Stimulated activated CD4-positive, alpha-beta T cell treated with anti-CD3 and anti-CD28 coated beads, Interleukin-4, amount 100 ng/mL, for 24 hours (primary cell): ENCODE results near the gene PDGFB.

Experiments
- DNase-seq: peaks from one replicate; pipeline ENCODE4 v3.0.0-alpha.2; 2020

Gene PDGFB

DNA sequence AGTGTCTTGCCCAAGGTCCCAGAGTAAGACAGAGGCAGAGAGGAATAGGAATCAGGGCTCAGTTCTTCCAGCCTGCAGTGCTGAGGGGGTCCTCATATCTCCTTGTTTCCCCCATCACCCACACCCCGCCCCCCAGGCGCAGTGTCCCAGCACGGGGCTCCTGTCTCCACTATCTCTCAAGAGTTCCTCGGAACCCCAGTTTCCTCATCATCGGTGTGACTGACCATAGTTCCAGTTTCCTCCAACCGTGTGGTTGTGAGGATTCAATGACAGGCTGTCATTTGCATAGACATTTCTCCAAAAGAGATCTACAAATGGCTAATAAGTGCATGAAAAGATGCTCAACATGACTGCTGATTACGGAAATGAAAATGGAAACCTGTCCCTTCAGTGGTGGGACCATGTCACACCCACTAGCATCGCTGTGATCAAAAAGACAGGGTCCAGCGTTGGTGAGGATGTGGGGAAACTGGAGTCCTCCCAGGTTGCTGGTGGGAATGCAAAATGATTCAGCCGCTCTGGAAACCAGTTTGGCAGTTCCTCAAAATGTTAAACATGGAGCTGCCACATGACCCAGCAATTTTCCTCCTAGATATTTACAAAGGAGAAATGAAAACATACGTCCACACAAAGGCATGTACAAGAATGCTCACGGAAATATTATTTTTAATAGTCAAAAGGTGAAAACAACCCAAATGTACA lies 31.8 kb upstream of the PDGFB start:
- DNase-seq = no peak

DNA sequence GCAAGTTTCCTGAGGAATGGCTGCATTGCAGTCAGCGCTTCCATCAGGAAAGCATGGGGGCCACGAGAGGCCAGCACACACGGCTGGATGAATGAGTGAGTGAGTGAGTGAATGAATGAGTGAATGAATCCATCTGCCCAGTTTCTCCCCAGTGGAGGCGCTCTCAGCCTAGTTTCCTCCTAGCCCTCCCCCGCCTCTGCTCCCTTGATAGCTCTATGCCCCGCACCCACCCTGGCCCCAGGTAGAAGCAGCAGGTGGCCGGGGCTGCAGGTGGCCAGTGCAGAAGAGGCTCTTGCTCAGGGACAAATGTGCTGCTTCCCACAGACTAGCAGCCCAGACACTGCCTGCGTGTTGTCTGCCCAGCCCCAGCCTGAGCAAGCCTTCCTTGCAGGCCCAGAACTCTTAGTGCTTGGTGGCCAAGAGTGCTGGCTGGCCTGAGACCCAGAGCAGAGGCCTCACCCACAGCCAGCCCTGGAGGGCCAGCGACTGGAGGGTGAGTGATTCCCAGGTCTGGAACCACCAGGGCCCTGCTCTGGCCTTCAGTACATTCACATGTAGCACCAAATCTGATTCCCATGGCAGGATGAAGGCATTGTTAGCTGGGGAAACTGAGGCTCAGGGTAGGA lies 31.1 kb upstream of the PDGFB start:
- no peak for DNase-seq

DNA sequence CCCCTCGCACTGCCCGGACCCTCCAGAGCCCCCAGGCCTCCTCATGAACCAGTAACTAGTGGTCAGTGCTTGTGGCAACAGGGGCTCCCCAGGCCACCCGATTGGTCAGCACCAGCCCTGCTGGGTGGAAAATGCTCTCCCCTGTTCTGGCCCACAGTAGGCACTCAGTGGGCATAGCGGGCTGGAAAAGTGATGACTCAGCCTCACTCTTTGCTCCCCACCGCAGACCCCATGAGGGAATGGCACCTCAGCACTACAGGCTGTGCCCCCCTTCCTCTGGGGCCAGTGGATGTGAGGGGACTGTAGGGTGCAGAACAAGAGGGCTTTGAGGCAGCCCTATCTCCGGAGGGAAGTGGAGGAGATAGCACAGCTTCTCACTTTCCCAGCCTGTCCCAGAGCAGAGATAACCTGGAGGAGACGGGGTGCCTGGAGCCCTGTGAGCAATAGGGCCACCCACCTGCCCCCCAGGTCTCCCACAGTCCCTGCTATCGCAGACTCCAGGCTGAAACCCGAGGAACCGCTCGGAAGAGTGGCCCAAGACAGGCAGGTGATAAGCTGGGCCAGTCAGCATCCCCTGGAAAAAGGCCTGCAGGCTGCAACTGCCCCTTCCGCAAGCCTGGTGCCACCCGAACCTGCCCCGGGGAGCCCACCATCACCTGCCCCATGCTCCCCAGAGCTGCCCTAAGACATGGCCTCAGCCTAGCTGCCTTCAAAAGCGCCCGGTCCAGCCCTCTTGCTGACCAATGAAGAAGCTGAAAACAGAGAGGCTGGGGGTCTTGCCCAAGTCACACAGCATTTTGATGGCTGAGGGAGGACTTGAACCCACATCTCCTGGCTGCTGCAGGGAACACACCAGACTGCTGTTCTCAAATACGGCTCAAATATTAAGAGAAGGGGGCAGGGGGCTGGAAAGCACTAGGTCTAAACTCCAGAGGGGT lies 29.4 kb upstream of the PDGFB start:
- DNase-seq = no peak

DNA sequence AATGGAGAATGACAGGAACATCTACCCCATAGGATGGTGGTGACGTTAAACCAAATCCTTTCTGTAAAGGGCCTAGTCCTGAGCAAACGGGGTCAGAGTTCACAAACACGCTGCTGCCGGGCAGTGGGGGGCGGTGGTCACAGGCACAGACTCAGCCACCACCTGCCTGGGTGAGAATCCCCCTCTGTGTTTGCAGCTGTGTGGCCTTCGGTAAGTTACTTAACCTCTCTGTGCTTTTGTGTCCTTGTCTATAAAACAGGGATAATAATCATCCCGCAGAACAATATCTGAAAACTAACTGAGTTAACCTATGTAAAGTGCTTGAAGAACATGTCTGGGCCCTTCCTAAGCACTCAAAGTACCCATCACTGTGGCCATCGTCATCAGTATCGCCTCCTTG lies 26.0 kb upstream of the PDGFB start:
- DNase-seq = no peak

DNA sequence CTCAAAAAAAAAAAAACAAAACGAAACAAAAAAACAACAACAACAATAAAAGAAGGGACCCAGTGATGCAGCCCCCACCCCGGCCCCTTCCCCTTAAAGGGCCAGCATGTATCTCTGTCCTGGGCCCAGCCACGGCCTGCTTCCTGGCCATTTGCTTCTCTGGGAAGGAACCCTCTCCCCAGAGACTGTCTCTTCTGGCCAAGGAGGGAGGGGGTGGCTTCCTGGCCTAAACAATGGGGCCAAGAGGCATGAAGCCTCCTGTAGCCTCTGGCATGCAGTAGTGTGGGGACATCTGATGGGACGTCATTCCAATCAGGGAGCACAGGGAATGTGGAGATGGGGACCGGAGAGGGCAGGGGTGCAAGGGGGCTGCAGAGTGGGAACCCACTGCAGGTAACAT lies 25.5 kb upstream of the PDGFB start:
- no peak for DNase-seq

DNA sequence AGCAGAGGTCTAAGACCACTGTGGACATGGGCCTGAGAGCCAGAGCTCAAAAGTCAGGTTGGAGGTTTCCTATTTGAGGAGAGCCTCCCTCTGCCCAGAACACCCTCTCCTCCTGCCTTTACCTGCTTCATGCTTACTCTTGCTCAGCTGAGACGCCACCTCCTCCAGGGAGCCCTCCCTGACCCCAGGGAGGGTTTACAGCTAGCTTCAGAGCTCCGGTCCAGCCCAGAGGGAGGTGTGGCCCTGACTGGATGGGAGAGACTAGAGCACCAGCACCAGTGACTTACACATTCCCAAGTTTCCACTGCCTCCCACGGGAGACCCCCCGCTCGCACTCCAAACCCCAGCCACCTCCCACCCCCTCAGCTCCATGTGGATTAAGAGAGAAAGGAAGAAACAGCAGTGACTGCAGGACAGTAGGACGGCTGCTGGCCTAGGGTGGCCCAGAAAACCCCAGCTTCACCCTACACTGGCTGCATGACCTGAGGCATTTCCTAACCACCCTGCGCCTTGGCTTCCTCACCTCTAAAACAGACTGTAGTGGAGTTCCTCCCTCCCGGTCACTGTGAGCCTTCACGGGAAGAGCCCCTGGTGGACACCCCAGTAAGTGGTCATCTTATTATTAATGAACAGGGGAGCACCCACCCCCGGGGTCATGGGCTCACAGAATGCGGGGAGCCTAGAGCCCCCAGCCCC lies 24.5 kb upstream of the PDGFB start:
- no peak for DNase-seq

DNA sequence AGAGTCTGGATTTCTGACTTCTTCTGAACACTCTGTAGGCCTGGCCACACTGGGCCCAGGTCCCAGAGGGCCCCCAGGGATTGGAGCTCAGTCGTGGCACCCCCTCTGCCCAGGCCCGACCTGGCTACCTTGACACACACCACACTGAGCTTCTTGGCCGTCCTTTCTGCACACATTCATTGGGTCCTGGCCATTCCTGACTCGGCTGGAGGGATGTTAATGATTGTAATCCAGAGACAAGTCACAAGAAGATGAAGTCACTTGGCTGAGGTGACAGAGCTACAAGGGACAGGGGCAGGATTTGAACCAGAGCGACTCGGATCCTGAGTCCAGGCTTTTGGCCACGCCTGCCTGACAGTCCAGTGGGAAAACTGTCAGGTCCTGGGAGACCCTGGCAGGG lies 23.9 kb upstream of the PDGFB start:
- no peak for DNase-seq

DNA sequence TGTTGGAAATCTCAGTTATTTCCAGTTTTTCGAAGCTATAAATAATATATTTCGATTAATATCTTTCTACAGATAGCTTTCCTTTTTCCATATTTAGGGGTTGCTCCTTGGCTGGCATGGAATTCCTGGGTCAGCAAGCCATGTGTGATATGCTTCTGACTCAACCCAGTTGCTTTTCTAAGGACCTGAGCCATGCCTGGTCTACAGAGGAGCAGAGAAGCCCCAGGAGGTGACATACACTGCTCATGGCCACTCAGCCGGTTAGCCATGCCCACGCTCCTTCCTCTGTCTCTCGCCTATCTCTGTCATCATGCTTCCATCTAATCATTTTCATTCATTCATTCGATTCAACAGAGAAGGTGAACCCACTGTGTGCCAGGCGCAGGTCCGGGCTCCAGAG lies 23.2 kb upstream of the PDGFB start:
- DNase-seq = no peak

DNA sequence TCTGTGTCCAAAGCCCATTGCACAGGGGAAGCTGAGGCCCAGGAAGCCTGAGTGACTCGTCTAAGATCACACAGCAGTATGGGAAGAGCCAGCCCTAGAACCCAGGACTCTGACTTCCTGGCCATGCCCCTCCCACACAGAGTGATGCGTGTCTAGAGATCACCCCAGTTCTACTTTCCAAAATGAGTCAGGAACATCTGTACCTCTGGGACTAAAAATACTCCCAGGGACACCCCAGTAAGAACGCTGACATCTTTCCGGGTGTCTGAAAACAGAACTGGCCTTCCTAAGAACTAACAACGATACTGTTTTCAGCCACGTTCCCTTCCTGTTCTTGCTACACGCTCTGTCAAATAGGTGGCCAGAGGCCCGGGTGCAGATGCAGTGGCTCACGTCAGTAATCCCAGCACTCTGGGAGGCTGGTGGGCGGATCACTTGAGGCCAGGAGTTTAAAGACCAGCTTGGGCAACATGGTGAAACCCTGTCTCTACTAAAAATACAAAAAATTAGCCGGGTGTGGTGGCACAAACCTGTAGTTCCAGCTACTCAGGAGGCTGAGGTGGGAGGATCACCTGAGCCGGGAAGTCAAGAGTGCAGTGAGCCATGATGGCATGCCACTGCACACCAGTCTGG lies 21.7 kb upstream of the PDGFB start:
- peak; percentile 27 for DNase-seq

DNA sequence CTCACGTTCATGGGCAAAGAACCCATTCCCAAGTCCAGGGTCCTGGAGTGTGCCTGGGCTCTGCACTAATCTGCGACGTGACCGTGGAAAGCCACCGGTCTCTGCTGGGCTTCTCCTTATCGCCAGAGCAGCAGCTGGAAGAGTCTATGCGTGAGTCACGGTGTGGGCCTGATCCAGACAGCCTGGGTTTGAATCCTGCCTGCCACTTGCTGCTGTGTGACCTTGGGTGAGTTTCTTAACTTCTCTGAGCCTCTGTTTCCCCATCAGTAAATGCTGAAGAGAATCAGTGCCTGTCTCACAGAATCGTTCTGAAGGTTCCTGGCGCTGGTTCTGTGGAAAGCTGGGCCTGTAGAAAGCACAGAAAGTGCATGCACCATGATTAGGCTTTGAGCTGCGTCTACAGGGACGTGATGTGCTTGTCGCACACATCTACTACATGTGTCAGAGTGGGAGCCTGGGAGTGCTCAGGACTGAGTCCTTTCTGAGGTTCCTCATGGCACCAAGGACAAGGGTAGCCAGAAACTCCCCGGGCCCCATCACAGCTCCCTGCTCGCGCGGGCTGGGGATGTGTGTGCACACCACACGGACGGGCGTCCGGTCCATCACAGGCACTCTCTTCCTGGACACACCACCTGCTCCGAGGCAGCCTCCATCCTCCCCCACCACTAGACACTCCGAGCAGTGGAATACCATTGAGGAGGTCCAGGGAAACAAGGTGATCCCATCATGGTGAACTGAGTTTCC lies 20.5 kb upstream of the PDGFB start:
- no peak for DNase-seq

DNA sequence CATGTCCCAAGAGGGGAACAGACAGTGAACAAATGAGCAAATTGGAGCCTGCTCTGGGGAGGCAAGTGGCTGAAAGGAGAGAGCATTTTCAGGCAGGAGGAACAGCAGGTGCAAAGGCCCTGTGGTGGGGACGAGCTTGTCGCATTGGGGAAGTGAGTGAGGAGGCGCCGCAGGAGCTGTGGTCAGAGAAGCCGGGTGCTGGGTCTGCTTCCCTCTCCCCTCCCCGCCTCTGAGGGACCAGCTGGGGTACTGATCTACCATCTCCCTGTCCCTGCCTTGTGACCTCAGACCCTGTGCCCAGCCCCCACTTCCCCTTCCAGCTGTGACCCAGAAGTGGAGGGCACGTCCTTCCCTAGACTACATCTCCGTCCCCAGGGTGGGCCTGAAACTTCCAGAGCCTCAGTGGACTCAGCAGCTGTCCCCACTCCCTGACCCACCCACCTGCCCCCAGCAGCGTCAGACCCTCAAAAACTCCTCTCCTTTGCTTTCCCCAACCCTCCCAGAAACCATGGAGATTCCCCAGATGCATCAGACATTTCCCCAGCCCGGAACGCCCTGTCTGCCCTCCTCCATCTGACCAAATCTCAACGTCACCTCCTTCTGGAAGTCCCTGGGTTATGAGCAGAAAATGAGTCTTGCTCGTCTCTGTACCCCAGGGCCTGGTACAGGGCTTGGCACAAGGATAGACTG lies 19.7 kb upstream of the PDGFB start:
- no peak for DNase-seq

DNA sequence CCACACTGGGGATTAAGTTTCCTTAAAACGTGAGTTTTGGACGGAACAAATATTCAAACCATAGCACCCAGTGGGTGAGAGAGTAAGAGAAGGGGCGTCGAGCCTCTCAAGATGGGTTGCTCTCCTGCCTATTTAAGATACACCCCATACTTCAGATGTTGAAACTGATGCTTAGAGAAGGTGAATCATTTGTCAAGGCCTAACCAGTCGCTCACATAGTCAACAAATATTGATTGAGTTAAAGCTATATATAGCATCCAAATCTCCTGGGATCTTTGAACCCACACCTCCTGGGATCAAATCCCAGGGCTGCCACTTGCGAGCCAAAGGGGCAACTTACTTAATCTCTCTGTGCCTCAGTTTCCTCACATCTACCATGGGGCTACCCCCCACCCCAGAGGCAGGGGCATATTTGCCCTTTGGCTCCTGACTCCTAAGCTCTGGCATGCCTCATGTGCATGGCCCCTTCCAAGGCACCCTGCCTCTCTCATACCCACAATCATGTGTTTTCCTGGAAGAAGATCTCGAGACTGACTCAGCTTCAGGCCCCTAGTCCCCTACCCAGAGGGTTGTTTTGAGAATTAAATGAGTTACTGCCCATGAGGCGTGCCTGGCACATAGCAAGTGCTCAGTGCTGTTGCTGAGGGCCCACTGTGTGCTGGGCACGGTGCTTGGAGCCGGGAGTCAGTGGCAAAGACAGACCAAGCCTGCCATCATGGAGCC lies 19.0 kb upstream of the PDGFB start:
- no peak for DNase-seq

DNA sequence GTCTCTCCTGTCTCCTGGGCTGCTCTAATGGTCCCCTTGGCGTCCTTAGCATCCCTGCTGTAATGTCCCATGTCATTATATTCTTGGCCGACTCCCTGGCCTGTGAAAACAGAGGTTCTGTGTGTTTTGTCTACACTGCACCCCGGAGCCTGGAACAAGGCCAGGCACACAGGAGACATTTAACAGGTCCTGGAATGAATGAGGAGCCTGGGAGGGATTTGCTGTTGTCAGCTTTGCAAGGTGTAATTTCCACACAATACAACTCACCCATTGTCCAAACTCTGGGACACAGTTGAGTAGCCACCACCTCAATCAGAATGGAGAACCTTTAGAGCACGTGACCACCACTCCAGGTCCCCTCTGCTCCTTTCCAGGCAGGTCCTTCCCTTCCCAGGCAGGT lies 14.9 kb upstream of the PDGFB start:
- no peak for DNase-seq

DNA sequence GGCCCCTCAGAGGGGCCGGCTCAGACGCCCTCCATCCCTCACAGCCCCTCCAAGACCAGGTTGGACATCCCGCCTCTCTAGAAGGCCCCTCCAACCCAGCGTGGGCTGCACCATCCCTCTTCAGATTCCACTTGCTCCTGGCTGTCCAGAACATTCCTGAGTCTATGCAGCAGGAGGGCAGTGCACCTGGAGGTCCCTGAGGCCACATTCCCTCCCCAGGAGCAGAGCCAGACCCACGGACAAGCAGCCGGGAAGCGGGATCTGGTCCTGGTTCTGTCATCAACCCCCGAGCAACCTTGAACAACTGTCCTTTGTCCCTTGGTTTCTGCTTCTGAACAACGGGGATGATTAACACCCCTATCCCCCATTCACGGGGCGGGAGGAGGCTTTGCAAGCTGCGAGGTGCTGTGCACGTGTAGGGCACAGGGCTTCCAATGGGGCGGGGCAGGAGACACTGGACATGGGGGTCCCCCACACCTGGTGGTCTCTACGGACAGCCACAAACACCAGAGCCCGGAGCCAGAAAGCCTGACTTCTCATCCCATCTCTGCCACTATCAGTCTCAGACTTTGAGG lies 13.2 kb upstream of the PDGFB start:
- no peak for DNase-seq

DNA sequence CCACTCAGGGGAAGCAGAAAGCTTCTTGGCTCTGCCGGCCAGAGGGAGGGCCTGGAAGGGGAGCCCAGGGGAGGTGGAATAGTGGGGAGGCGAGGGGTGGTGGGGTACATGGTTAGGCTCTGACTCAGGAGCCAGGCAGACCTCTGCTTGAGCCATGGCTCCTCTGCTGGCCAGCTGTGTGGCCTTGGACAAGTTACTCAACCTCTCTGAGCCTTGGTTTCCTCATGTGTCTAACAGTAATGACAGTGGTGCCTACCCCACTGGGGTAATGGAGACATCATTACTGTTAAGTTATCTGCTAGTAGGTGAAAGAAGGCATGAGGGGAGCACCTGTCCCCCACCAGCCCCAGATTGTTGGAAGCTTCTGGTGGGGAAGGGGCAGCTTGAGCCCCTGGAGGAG lies 12.2 kb upstream of the PDGFB start:
- DNase-seq = no peak

DNA sequence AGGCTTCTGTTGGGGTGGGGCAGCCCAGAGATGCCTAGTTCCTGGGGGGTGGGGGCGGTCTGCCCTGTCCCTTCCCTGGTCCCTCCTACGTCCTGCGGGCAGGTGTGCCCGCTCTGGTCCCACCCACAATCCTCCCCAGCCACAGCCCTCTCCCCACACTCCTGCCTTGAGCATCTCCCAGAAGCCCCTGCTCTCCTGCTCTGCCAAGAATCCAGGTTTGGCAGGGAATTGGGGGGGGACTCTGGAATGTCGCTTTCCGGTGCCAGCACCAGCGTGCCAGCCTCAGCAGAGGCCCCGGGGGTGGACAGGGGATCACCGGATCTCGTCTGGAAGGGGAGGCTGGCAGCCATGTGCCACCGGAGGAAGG lies 11.4 kb upstream of the PDGFB start:
- no peak for DNase-seq

DNA sequence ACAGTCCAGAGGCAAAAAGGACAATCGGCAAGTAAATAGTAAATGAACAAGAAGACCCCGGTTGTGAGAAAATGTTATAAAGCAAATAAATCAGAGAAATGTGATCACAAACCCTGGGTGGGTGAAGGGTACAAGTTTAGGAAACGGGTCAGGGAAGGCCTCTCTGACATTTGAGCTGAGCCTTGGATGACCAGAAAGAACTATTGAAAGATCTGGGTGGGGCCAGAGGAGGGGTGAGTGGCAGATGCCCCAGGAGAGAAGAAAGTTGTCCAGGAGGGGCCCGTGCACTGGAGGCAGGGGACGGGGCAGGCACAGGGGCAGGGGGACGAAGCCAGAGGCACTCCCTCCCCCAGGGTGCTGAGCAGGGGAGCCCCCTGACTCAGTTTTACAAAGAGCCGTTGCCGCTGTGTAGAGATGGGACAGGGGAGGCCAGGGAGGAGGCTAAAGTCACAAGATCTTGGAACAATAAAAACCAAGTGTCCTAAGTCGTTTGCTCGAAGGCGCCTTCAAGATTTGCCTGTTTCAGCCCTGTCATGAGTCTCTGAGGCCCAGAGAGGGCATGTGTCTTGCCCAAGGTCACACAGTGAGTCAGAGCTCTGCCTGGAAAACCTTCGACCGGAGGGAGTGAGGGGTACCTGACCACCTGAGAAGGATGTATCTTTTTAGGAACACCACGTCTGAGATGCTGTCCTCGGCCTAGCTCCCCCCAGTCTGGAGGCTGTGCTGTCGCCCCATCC lies 10.8 kb upstream of the PDGFB start:
- DNase-seq = no peak

DNA sequence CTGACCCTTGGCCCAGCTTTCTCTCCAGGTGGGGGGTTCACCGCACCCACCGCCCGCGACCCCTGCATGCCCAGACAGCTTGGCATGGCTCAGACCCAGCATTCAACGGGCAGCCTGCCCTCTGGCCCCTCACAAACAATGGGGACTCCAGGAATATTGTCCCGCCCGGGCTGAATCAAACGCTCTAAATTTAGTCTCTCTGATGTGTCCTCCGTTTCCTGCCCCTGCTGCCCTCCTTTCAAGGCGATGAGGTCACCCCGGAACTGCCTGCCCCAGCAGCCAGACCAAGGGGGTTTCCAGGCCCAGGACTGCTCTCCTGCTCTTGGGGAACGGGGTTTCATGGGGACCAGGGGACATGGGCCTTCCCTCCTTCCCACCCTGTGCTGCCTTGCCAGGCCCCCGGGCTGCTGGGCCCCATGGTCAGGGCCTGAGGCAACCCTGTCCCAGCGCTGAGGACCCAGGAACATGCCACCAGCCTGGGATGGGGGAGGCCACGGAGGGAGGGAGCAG lies 10.1 kb upstream of the PDGFB start:
- peak; percentile 45 for DNase-seq

DNA sequence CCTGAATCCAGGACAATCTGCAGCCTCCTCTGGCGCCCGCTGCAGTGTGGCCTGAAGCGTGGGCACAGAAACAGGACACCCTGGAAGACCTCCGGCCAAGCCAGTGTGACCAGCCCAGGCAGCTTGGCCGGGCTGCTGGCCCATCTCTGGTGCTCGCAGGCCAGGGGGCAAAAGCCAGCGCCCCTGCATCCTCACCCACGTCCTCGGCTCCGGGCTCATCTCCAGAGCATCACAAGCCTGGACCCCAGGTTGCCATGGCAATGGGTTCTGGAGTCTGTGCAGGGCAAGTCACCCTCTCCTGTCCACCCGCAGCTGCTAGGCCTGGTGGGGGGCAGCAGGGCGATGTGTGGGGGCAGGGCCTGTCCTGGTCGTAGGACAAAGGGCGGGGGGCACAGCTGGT lies 9.3 kb upstream of the PDGFB start:
- no peak for DNase-seq
